IMR-90 (cell line): Measurements from ENCODE around the gene ACP4. TPM values are rescaled to one million over a fixed set of nuclear protein-coding genes. Genes with fewer than 3 reads are reported as not detected.

Experiments used
- ATAC-seq: fragments of 200-7000 bp; cut with Tn5 transposase; 2 replicates; pipeline ENCODE4 v1.9.1; 2020; ENCODE audit warnings: low read depth, mild to moderate bottlenecking, moderate library complexity
- BruUV-seq: library from RNA; stranded (reverse); fragments of 400-500 nt; replicated peaks from 2 replicates; lab custom pipeline; 2021; lab: Mats Ljungman, UMichigan
- CTCF ChIA-PET: fragments of 300-600 bp; formaldehyde crosslinking; extraction: SDS; loops from one replicate; lab custom pipeline; 2021; ENCODE audit warnings: antibody characterized with exemption; lab: Yijun Ruan, JAX
- POLR2A ChIA-PET: fragments of 300-600 bp; sonication (Branson Sonifier 250); formaldehyde crosslinking; loops from one replicate; lab custom pipeline; 2022; ENCODE audit warnings: antibody characterized with exemption; ENCODE audit not compliant: unreplicated experiment; lab: Charles Lee
- DNase-seq: peaks from one replicate; pipeline ENCODE4 v3.0.0; 2013
- H2AFZ ChIP-seq: replicated peaks from 2 replicates; pipeline ENCODE3; 2013; ENCODE audit warnings: low read length, mild to moderate bottlenecking; ENCODE audit not compliant: poor library complexity
- H2AK5ac ChIP-seq: 2 replicates; pipeline ENCODE4 v1.6.1; 2013; ENCODE audit warnings: low read depth, low read length, inconsistent platforms
- H2AK9ac ChIP-seq: replicated peaks from 2 replicates; pipeline ENCODE3; 2013; ENCODE audit warnings: mild to moderate bottlenecking, low read depth, low read length, moderate library complexity; ENCODE audit not compliant: poor library complexity
- H2BK120ac ChIP-seq: 2 replicates; pipeline ENCODE4 v1.6.1; 2013; ENCODE audit warnings: low read depth, low read length, inconsistent platforms
- H2BK15ac ChIP-seq: 3 replicates; pipeline ENCODE4 v1.6.1; 2013; ENCODE audit warnings: low read depth, low read length, inconsistent platforms
- H2BK20ac ChIP-seq: 2 replicates; pipeline ENCODE4 v1.6.1; 2013; ENCODE audit warnings: low read depth, mild to moderate bottlenecking, inconsistent platforms, low read length, moderate library complexity
- H2BK5ac ChIP-seq: 2 replicates; pipeline ENCODE4 v1.6.1; 2013; ENCODE audit warnings: mild to moderate bottlenecking, low read depth, low read length, inconsistent platforms; ENCODE audit not compliant: poor library complexity, severe bottlenecking
- H3K14ac ChIP-seq: replicated peaks from 2 replicates; pipeline ENCODE4 v1.6.1; 2013; ENCODE audit warnings: low read depth, low read length, inconsistent platforms
- H3K18ac ChIP-seq: 2 replicates; pipeline ENCODE4 v1.6.1; 2013; ENCODE audit warnings: low read depth, low read length, control low read depth
- H3K23ac ChIP-seq: 2 replicates; pipeline ENCODE4 v1.6.1; 2013; ENCODE audit warnings: low read depth, low read length, inconsistent platforms
- H3K27ac ChIP-seq: 2 replicates; pipeline ENCODE4 v1.5.1; 2013; ENCODE audit warnings: mild to moderate bottlenecking, control low read depth, low read length; ENCODE audit not compliant: insufficient read depth
- H3K27me3 ChIP-seq: 2 replicates; pipeline ENCODE4 v1.6.1; 2013; ENCODE audit warnings: low read length; ENCODE audit not compliant: control insufficient read depth, insufficient read depth
- H3K36me3 ChIP-seq: 2 replicates; pipeline ENCODE4 v1.6.1; 2013; ENCODE audit warnings: low read length, mixed read lengths; ENCODE audit not compliant: control insufficient read depth, insufficient read depth
- H3K4ac ChIP-seq: 2 replicates; pipeline ENCODE4 v1.6.1; 2013; ENCODE audit warnings: low read depth, low read length, inconsistent platforms
- H3K4me1 ChIP-seq: 2 replicates; pipeline ENCODE4 v1.6.1; 2013; ENCODE audit warnings: low read length, mixed read lengths; ENCODE audit not compliant: control insufficient read depth, insufficient read depth
- H3K4me2 ChIP-seq: 2 replicates; pipeline ENCODE4 v1.6.1; 2013; ENCODE audit warnings: low read depth, mild to moderate bottlenecking, control low read depth, low read length, moderate library complexity
- H3K4me3 ChIP-seq: 2 replicates; pipeline ENCODE4 v1.5.1; 2013; ENCODE audit warnings: low read depth, mild to moderate bottlenecking, control low read depth, low read length, moderate library complexity; ENCODE audit not compliant: insufficient read depth
- H3K56ac ChIP-seq: 2 replicates; pipeline ENCODE4 v1.6.1; 2013; ENCODE audit warnings: low read length, inconsistent platforms; ENCODE audit not compliant: insufficient read depth; ENCODE audit errors: extremely low read depth
- H3K79me1 ChIP-seq, 2 experiments: 2 replicates each; pipeline ENCODE4 v1.6.1; 2013; ENCODE audit warnings: low read length in 2 of 2, inconsistent platforms in 1 of 2, low read depth in 1 of 2
- H3K9ac ChIP-seq: 2 replicates; pipeline ENCODE4 v1.6.1; 2013; ENCODE audit warnings: low read depth, low read length, control low read depth
- H3K9me1 ChIP-seq: 2 replicates; pipeline ENCODE4 v1.6.1; 2013; ENCODE audit warnings: low read length, inconsistent platforms; ENCODE audit not compliant: insufficient read depth
- H3K9me3 ChIP-seq: 2 replicates; pipeline ENCODE4 v1.6.1; 2013; ENCODE audit warnings: low read length; ENCODE audit not compliant: control insufficient read depth, insufficient read depth
- H4K20me1 ChIP-seq: 2 replicates; pipeline ENCODE4 v1.6.1; 2013; ENCODE audit warnings: low read length, inconsistent platforms; ENCODE audit not compliant: insufficient read depth
- H4K5ac ChIP-seq: 2 replicates; pipeline ENCODE4 v1.6.1; 2013; ENCODE audit warnings: mild to moderate bottlenecking, low read depth, low read length, control low read depth
- H4K8ac ChIP-seq, 2 experiments: 2 replicates each; pipeline ENCODE4 v1.6.1; 2013; ENCODE audit warnings: low read depth in 2 of 2, low read length in 2 of 2, control low read depth in 1 of 2, inconsistent platforms in 1 of 2
- H4K91ac ChIP-seq: 2 replicates; pipeline ENCODE4 v1.6.1; 2013; ENCODE audit warnings: low read depth, low read length, inconsistent platforms; ENCODE audit not compliant: insufficient read depth
- BHLHE40 ChIP-seq: fragments of 150-350 bp; IDR thresholded peaks from 2 replicates; pipeline ENCODE4 v1.6.1; 2016; ENCODE audit warnings: mild to moderate bottlenecking, low read depth, low read length
- CEBPB ChIP-seq: IDR thresholded peaks from 2 replicates; pipeline ENCODE4 v1.6.1; 2012; ENCODE audit warnings: low read depth, low read length, improper control_type of control experiment
- CHD1 ChIP-seq: IDR thresholded peaks from 2 replicates; pipeline ENCODE4 v1.6.1; 2012; ENCODE audit warnings: low read depth, low read length, improper control_type of control experiment
- FOS ChIP-seq: fragments of 150-350 bp; IDR thresholded peaks from 2 replicates; pipeline ENCODE4 v1.6.1; 2016; ENCODE audit warnings: low read depth, low read length
- MAFK ChIP-seq: IDR thresholded peaks from 2 replicates; pipeline ENCODE4 v1.6.1; 2012; ENCODE audit warnings: low read depth, low read length, improper control_type of control experiment
- MAZ ChIP-seq: IDR thresholded peaks from 2 replicates; pipeline ENCODE4 v1.6.1; 2012; ENCODE audit warnings: low read depth, mild to moderate bottlenecking, low read length, improper control_type of control experiment, moderate library complexity, borderline replicate concordance
- MXI1 ChIP-seq: IDR thresholded peaks from 2 replicates; pipeline ENCODE4 v1.6.1; 2012; ENCODE audit warnings: low read depth, mild to moderate bottlenecking, low read length, moderate library complexity, borderline replicate concordance
- NFE2L2 ChIP-seq: fragments of 150-350 bp; IDR thresholded peaks from 2 replicates; pipeline ENCODE4 v1.6.1; 2016; ENCODE audit warnings: low read depth, mild to moderate bottlenecking, low read length
- POLR2A ChIP-seq: IDR thresholded peaks from 2 replicates; pipeline ENCODE4 v1.6.1; 2012; ENCODE audit warnings: mild to moderate bottlenecking, low read depth, low read length
- RAD21 ChIP-seq: IDR thresholded peaks from 2 replicates; pipeline ENCODE4 v1.6.1; 2012; ENCODE audit warnings: low read length, improper control_type of control experiment
- RCOR1 ChIP-seq: IDR thresholded peaks from 2 replicates; pipeline ENCODE4 v1.6.1; 2012; ENCODE audit warnings: mild to moderate bottlenecking, low read length, improper control_type of control experiment; ENCODE audit not compliant: insufficient replicate concordance
- RFX5 ChIP-seq: IDR thresholded peaks from 2 replicates; pipeline ENCODE4 v1.8.0; 2012; ENCODE audit warnings: low read depth, mild to moderate bottlenecking, low read length, moderate library complexity
- SMC3 ChIP-seq: fragments of 150-350 bp; IDR thresholded peaks from 2 replicates; pipeline ENCODE4 v1.6.1; 2016; ENCODE audit warnings: low read depth, mild to moderate bottlenecking, antibody characterized with exemption, low read length, moderate library complexity
- WGBS, 2 experiments: methylation state at CpG; one replicate each; pipeline versions ENCODE4 v1.1.5 to v1.1.7; 2013; ENCODE audit warnings: missing lambda C conversion rate in 2 of 2; ENCODE audit not compliant: insufficient read length in 1 of 2; ENCODE audit errors: extremely low coverage in 2 of 2; 5-methylcytosine and 5-hydroxymethylcytosine counted together
- dilution Hi-C: fragments of 300-500 bp; cut with HindIII; formaldehyde crosslinking; loops from one replicate; pipeline ENCODE4 v1.14.3; 2018; ENCODE audit warnings: low sequenced_read_pairs; ENCODE audit not compliant: unreplicated experiment
- in situ Hi-C: fragments of 300-500 bp; cut with MboI; formaldehyde crosslinking; loops from 3 replicates; pipeline ENCODE4 v1.14.3; 2019; ENCODE audit warnings: low sequenced_read_pairs, inconsistent platforms, mixed read lengths
- intact Hi-C: fragments of 100-400 bp; cut with micrococcal nuclease; formaldehyde crosslinking; loops from 2 replicates; pipeline ENCODE4 v1.10.0; 2022
- polyA plus RNA-seq, 3 experiments: library from polyadenylated mRNA; depleted of rRNA; stranded (reverse); fragments of >200 nt; gene quantifications; 2 replicates each; pipeline ENCODE4 v1.2.3, GENCODE V29; 2012; ENCODE audit warnings: low replicate concordance in 1 of 3
- total RNA-seq: library from RNA; depleted of rRNA; stranded (reverse); fragments of >200 nt; gene quantifications from 2 replicates; pipeline ENCODE4 v1.2.3, GENCODE V29; 2012
- TF ChIP-seq, protein P1 (sequence below): fragments of 150-350 bp; IDR thresholded peaks from 2 replicates; pipeline ENCODE4 v1.6.1; 2017; ENCODE audit warnings: mild to moderate bottlenecking, antibody characterized with exemption, low read length, low read depth
- TF ChIP-seq, protein P2 (sequence below): conservative IDR thresholded peaks from 2 replicates; pipeline ENCODE4 v1.5.1; 2012; ENCODE audit warnings: mild to moderate bottlenecking, low read depth, low read length, improper control_type of control experiment
- TF ChIP-seq, protein P3 (sequence below): fragments of 150-350 bp; IDR thresholded peaks from 2 replicates; pipeline ENCODE4 v1.6.1; 2016; ENCODE audit warnings: low read depth, mild to moderate bottlenecking, low read length, moderate library complexity, borderline replicate concordance

The ACP4 gene
- total and polyA plus RNA-seq, 2 of the 4 experiments (the other 2 are of a cell fraction), result not detected

- dilution Hi-C loops, result no loop called here
Measured at GRCh38 chr19:50843205-50843604, 53.0 kb downstream of the ACP4 start.

More at GRCh38 chr19:50843205-50843604, 53.0 kb downstream of the ACP4 start:
- H3K27ac ChIP-seq, result no peak overlapping the region
- H3K23ac ChIP-seq, result no peak overlapping the region
- H3K9me1 ChIP-seq, result no peaks in the 10 kb centered on the region
- H2BK120ac ChIP-seq, result no peak overlapping the region
- no peak overlapping the region for H2BK5ac ChIP-seq
- no peak overlapping the region for H3K4me3 ChIP-seq
- ChIA-PET CTCF (no interaction called here), POLR2A (no interaction called here)
- BruUV-seq, result no TSS peak
- in situ Hi-C loops (no loop called here), intact Hi-C loops (no loop called here)
- H4K5ac ChIP-seq, result no peak overlapping the region
- no peak overlapping the region for H2AFZ ChIP-seq
- ATAC-seq (no peak), DNase-seq (no peak)
- no peaks in the 10 kb centered on the region for H3K4me1 ChIP-seq
- H3K9me3 ChIP-seq, result no peaks in the 10 kb centered on the region
- WGBS, 2 experiments, result no CpG with 5 or more reads among the region's 2 CpGs
- no peak overlapping the region for H3K18ac ChIP-seq
- no peak overlapping the region for H4K91ac ChIP-seq
- TF ChIP-seq RAD21 (no peak), MXI1 (no peak), CHD1 (no peak), RFX5 (no peak), CEBPB (no peak), BHLHE40 (no peak), MAZ (no peak), MAFK (no peak), POLR2A (no peak), FOS (no peak), NFE2L2 (no peak), SMC3 (no peak), RCOR1 (no peak)
- TF ChIP-seq, protein P1, sequence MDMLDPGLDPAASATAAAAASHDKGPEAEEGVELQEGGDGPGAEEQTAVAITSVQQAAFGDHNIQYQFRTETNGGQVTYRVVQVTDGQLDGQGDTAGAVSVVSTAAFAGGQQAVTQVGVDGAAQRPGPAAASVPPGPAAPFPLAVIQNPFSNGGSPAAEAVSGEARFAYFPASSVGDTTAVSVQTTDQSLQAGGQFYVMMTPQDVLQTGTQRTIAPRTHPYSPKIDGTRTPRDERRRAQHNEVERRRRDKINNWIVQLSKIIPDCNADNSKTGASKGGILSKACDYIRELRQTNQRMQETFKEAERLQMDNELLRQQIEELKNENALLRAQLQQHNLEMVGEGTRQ, result no peak
- TF ChIP-seq, protein P2, sequence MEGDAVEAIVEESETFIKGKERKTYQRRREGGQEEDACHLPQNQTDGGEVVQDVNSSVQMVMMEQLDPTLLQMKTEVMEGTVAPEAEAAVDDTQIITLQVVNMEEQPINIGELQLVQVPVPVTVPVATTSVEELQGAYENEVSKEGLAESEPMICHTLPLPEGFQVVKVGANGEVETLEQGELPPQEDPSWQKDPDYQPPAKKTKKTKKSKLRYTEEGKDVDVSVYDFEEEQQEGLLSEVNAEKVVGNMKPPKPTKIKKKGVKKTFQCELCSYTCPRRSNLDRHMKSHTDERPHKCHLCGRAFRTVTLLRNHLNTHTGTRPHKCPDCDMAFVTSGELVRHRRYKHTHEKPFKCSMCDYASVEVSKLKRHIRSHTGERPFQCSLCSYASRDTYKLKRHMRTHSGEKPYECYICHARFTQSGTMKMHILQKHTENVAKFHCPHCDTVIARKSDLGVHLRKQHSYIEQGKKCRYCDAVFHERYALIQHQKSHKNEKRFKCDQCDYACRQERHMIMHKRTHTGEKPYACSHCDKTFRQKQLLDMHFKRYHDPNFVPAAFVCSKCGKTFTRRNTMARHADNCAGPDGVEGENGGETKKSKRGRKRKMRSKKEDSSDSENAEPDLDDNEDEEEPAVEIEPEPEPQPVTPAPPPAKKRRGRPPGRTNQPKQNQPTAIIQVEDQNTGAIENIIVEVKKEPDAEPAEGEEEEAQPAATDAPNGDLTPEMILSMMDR, result no peak
- TF ChIP-seq, protein P3, sequence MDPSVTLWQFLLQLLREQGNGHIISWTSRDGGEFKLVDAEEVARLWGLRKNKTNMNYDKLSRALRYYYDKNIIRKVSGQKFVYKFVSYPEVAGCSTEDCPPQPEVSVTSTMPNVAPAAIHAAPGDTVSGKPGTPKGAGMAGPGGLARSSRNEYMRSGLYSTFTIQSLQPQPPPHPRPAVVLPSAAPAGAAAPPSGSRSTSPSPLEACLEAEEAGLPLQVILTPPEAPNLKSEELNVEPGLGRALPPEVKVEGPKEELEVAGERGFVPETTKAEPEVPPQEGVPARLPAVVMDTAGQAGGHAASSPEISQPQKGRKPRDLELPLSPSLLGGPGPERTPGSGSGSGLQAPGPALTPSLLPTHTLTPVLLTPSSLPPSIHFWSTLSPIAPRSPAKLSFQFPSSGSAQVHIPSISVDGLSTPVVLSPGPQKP, result no peak
- H3K79me1 ChIP-seq, result no peaks in the 10 kb centered on the region
- H4K8ac ChIP-seq, result no peak overlapping the region
- H2BK20ac ChIP-seq, result no peak overlapping the region
- no peak overlapping the region for H3K56ac ChIP-seq
- no peak overlapping the region for H3K4me2 ChIP-seq
- H3K36me3 ChIP-seq, result no peaks in the 10 kb centered on the region
- H3K14ac ChIP-seq, result no peak overlapping the region
- no peaks in the 10 kb centered on the region for H4K20me1 ChIP-seq
- no peak overlapping the region for H2AK9ac ChIP-seq
- H3K4ac ChIP-seq, result no peak overlapping the region
- no peak overlapping the region for H3K9ac ChIP-seq
- H2AK5ac ChIP-seq, result no peak overlapping the region
- no peak overlapping the region for H2BK15ac ChIP-seq
- no peaks in the 10 kb centered on the region; the same call in 1 of the 2 replicates for H3K27me3 ChIP-seq
